Chondrocyte (in vitro differentiated cells): ENCODE data around the gene CBX6. TPM values are rescaled to one million over a fixed set of nuclear protein-coding genes. Genes with fewer than 3 reads are reported as not detected.

Experiments
- DNase-seq: peaks from one replicate; pipeline ENCODE4 v3.0.0; 2021; ENCODE audit warnings: mixed read lengths, low spot score
- H3K27ac Mint-ChIP-seq: one replicate; pipeline ENCODE4 v1.8.0; 2021; ENCODE audit warnings: mild to moderate bottlenecking, moderate library complexity, mixed read lengths; ENCODE audit not compliant: unreplicated experiment
- H3K27me3 Mint-ChIP-seq: 2 replicates; pipeline ENCODE4 v1.8.0; 2021; ENCODE audit warnings: low read depth, mixed read lengths
- H3K36me3 Mint-ChIP-seq: 2 replicates; pipeline ENCODE4 v1.8.0; 2021; ENCODE audit warnings: low read depth, mixed read lengths
- H3K4me1 Mint-ChIP-seq: 2 replicates; pipeline ENCODE4 v1.8.0; 2021; ENCODE audit warnings: low read depth, mild to moderate bottlenecking, mixed read lengths
- H3K4me3 Mint-ChIP-seq: one replicate; pipeline ENCODE4 v1.8.0; 2021; ENCODE audit warnings: mild to moderate bottlenecking, moderate library complexity, mixed read lengths; ENCODE audit not compliant: unreplicated experiment
- H3K9me3 Mint-ChIP-seq: 2 replicates; pipeline ENCODE4 v1.8.0; 2021; ENCODE audit warnings: low read depth, mixed read lengths
- total RNA-seq: library from RNA; stranded (reverse); gene quantifications from 3 replicates; pipeline ENCODE4 v1.2.1, GENCODE V29; 2021
- TF ChIP-seq, protein P1 (sequence below): fragments of 200-600 bp; sonication (generic); IDR thresholded peaks from 2 replicates; pipeline ENCODE4 v1.5.0; 2021; ENCODE audit warnings: antibody characterized with exemption, mild to moderate bottlenecking, moderate library complexity

Gene CBX6
- total RNA-seq, 1 donor from 2014 or later, result 80.1 TPM

DNA sequence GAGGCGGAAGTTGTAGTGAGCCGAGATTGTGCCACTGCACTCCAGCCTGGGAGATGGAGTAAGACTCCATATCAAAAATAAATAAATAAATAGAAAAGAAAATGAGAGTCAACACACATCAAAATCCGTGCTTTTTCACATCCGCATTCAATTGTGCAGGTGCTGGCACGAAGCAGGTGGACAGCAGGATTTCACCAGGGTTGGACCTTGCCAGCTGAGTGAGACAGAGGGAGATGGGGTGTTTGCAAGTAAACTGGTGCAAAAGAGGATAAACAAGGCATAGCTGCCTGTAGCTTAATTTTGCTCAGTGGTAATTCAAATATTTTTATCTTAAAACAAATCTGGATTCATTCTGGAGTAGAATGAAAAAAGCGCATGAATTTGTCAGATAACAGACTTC, 54.8 kb downstream of the CBX6 start:
- Mint-ChIP-seq H3K36me3 (peaks cover 11% of the 10 kb centered on the region), H3K9me3 (no peaks in the 10 kb centered on the region), H3K27me3 (peaks cover 45% of the 10 kb centered on the region), H3K27ac (no peak overlapping the region), H3K4me3 (no peak overlapping the region), H3K4me1 (no peaks in the 10 kb centered on the region)
- TF ChIP-seq, protein P1, sequence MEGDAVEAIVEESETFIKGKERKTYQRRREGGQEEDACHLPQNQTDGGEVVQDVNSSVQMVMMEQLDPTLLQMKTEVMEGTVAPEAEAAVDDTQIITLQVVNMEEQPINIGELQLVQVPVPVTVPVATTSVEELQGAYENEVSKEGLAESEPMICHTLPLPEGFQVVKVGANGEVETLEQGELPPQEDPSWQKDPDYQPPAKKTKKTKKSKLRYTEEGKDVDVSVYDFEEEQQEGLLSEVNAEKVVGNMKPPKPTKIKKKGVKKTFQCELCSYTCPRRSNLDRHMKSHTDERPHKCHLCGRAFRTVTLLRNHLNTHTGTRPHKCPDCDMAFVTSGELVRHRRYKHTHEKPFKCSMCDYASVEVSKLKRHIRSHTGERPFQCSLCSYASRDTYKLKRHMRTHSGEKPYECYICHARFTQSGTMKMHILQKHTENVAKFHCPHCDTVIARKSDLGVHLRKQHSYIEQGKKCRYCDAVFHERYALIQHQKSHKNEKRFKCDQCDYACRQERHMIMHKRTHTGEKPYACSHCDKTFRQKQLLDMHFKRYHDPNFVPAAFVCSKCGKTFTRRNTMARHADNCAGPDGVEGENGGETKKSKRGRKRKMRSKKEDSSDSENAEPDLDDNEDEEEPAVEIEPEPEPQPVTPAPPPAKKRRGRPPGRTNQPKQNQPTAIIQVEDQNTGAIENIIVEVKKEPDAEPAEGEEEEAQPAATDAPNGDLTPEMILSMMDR, result no peak
- no peak for DNase-seq

DNA sequence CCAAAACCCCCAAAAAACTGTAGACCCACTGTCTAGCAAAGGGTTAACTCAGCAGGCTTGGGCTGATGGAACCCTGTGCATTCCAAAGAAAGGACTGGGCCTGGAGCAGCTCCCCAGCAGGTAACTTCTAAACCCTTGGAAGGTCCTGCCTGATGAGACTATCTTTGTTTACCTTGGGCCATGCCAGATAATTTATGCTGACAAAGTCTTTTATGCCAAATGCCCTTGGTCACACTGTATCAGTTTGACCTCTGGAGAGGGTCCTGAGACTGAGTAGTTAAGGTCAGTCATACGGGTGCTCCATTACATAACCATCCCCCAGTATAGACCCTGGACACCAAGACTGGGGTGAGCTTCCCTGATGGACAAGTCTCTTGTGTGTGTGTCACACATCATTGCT, 56.2 kb downstream of the CBX6 start:
- Mint-ChIP-seq H3K4me3 (no peak overlapping the region), H3K4me1 (no peaks in the 10 kb centered on the region), H3K27ac (no peak overlapping the region), H3K36me3 (peaks cover 13% of the 10 kb centered on the region), H3K27me3 (peaks cover 45% of the 10 kb centered on the region), H3K9me3 (no peaks in the 10 kb centered on the region)
- TF ChIP-seq, protein P1, result no peak
- no peak for DNase-seq

Other genes starting within 250 kb of the CBX6 start
- 1.5 to 5.4 TPM (median 1.8 TPM) in 3 replicates for gene FAM227A, start 215.8 kb downstream of the CBX6 start, total RNA-seq
- 29.9 to 44.5 TPM (median 33.5 TPM) in 3 replicates for gene CBY1, start 215.6 kb downstream of the CBX6 start, total RNA-seq
- gene TOMM22, start 190.3 kb downstream of the CBX6 start, total RNA-seq, result 44.8 to 54.1 TPM (median 47.7 TPM) in 3 replicates
- 80.3 to 87.0 TPM (median 85.7 TPM) in 3 replicates for gene JOSD1, start 171.3 kb downstream of the CBX6 start, total RNA-seq
- gene GTPBP1, start 166.3 kb downstream of the CBX6 start, total RNA-seq, result 37.7 to 58.6 TPM (median 43.3 TPM) in 3 replicates
- 89.6 to 124 TPM (median 124 TPM) in 3 replicates for gene SUN2, start 116.2 kb downstream of the CBX6 start, total RNA-seq
- 10.8 to 14.3 TPM (median 11.8 TPM) in 3 replicates for gene DNAL4, start 78.1 kb downstream of the CBX6 start, total RNA-seq
- gene NPTXR, start 28.2 kb downstream of the CBX6 start, total RNA-seq, result 23.4 to 37.5 TPM (median 35.0 TPM) in 3 replicates
- not detected in 3 replicates for gene APOBEC3A, start 85.4 kb upstream of the CBX6 start, total RNA-seq
- 1.5 to 2.9 TPM (median 2.4 TPM) in 3 replicates for gene APOBEC3B, start 110.1 kb upstream of the CBX6 start, total RNA-seq
- 17.2 to 22.3 TPM (median 21.3 TPM) in 3 replicates for gene APOBEC3C, start 142.0 kb upstream of the CBX6 start, total RNA-seq
- 0.37 to 0.79 TPM (median 0.44 TPM) in 3 replicates for gene APOBEC3D, start 148.9 kb upstream of the CBX6 start, total RNA-seq
- 5.3 to 8.3 TPM (median 6.5 TPM) in 3 replicates for gene APOBEC3F, start 168.6 kb upstream of the CBX6 start, total RNA-seq
- gene APOBEC3G, start 205.1 kb upstream of the CBX6 start, total RNA-seq, result 0.56 to 0.94 TPM (median 0.87 TPM) in 3 replicates
- not detected in 3 replicates for gene APOBEC3H, start 225.0 kb upstream of the CBX6 start, total RNA-seq